ENCODE data around the gene ITGB1BP1. TPM values are rescaled to one million over a fixed set of nuclear protein-coding genes. Genes with fewer than 3 reads are reported as not detected.

ITGB1BP1 gene
- total RNA-seq, 1 experiment from 2014 or later = 57.3 TPM

Other genes with a start within 250 kb of the ITGB1BP1 start
- gene ASAP2, start 216.7 kb downstream of the ITGB1BP1 start, total RNA-seq (2014; rRNA removed) = 66.1 and 81.7 TPM in 2 replicates
- 56.0 and 61.0 TPM in 2 replicates for gene CPSF3, start 126 bp upstream of the ITGB1BP1 start, total RNA-seq (2014; rRNA removed)
- 61.2 and 69.3 TPM in 2 replicates for gene IAH1, start 51.0 kb upstream of the ITGB1BP1 start, total RNA-seq (2014; rRNA removed)
- gene ADAM17, start 132.3 kb upstream of the ITGB1BP1 start, total RNA-seq (2014; rRNA removed) = 21.2 and 25.2 TPM in 2 replicates
- 451 and 455 TPM in 2 replicates for gene YWHAQ, start 207.5 kb upstream of the ITGB1BP1 start, total RNA-seq (2014; rRNA removed)